Pulmonary artery endothelial cell (primary cell): Measurements from ENCODE around the gene TIAM1. TPM values are rescaled to one million over a fixed set of nuclear protein-coding genes. Genes with fewer than 3 reads are reported as not detected.

Experiments
- DNase-seq: peaks from one replicate; pipeline ENCODE4 v3.0.0-alpha.2; 2011; ENCODE audit warnings: low read depth, low spot score
- total RNA-seq: library from RNA; depleted of rRNA; stranded (reverse); fragments of >200 nt; gene quantifications from 2 replicates; pipeline ENCODE4 v1.2.3, GENCODE V29; 2014

Gene TIAM1
- total RNA-seq, 1 donor from 2014 or later = under 0.01 TPM

DNA sequence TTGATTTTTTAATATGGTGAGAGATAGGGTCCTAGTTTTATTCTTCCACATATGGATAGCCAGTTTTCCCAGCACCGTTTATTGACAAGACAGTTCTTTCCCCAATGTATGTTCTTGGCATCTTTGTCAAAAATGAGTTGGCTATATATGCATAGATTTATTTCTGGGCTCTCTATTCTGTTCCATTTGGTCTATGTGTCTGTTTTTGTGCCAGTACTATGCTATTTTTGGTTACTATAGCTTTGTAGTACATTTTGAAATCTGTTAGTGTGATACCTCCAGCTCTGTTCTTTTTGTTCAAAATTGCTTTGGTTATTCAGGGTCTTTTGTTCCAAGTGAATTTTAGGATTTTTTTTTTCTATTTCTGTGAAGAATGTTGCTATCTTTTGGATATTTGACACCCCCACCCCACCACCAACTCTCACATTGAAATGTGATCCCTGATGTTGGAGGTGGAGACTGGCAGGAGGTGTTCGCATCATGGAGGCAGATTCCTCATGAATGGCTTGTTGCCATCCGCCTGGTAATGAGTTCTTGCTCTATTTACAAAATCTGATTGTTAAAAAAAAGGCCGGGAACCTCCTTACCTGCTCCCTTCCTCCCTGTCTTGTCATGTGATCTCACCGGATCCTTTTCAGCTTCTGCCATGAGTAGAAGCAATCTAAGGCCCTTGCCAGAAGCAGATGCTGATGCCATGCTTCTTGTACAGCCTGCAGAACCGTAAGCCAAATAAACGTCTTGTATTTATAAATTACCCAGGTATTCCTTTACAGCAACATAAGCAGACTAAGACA lies 251.0 kb downstream of the TIAM1 start:
- no peak for DNase-seq

DNA sequence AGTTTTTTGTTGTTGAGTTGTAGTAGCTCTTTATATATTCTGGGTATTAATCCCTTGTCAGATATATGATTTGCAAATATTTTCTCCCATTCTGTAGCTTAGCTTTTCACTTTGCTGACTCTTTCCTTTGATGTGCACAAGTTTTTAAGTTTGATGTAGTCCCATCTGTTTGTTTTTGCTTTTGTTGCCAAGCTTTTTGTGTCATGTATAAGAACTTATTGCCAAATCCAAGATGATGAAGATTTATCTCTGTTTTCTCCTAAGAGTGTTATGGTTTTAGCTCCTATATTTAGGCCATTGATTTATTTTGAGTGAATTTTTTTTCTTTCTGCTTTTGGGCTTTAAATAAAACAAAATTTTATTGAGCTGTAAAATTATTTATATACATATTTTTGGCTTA lies 253.7 kb downstream of the TIAM1 start:
- DNase-seq = no peak

DNA sequence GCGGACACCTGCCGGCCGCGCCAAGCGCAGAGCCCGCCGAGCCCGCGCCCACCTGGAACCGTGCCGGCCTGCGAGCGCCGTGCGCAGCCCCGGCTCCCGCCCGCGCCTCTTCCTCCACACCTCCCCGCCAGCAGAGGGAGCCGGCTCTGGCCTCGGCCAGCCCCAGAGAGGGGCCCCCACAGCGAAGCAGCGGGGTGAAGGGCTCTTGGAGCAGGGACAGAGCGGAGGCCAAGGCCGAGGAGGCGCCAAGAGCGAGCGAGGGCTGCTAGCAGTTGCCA lies 255.6 kb downstream of the TIAM1 start:
- no peak for DNase-seq

DNA sequence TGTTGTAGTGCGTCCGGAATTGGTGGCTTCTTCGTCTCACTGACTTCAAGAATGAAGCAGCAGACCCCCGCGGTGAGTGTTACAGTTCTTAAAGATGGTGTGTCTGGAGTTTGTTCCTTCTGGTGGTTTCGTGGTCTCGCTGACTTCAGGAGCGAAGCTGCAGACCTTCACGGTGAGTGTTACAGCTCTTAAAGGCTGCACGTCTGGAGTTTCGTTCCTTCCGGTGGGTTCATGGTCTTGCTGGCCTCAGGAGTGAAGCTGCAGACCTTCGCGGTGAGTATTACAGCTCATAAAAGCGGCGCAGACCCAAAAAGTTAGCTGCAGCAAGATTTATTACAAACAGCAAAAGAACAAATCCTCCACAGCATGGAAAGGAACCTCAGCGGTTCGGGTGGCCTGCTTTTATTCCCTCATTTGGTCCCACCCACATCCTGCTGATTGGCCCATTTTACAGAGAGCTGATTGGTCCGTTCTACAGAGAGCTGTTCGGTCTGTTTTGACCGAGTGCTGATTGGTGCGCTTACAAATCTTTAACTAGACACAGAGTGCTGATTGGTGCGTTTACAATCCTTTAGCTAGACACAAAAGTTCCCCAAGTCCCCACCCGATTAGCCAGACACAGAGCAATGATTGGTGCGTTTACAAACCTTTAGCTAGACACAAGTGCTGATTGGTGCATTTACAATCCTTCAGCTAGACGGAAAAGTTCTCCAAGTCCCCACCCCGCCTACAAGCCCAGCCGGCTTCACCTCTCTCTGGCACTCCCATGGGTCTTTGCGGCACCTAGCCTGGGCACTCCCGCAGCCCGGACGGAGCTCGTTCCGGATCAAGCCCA lies 256.2 kb downstream of the TIAM1 start:
- no peak for DNase-seq

DNA sequence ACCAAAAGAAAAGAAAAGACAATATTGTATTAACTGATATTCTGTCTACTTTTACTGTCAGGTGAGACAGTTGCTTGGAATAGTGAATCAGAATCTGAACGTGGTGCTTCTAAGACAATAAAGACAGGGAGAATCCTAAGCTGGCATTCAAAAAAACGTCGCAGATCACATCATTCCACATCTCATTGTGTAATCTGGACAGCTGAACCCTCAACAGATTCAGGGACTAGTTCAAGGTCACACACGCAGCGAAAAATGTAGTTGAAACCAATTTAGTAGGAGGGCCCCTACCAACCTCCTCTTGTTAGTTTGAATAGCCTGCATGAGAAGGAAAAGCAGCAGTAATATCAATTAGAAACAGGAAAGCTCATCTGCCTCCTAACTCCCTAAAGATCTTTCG lies 259.4 kb downstream of the TIAM1 start:
- no peak for DNase-seq

DNA sequence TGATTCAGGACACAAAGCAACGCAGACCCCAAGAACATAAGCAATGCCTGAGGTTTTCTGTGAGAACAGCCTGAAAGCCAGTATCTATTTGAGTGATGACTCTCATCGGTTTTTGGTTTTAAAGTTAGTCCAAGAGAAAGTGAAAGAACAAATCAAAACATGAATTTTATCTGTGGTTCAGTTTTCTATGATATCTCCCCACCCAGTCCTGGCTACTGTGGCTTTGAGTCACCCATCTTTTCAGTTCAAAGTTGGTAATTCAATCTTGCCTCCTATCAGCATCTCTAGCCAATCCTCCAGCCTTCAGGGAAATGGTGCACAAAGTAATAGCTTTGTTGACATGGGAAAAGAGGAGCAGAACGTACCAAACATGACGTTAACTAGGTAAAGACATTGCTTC lies 265.3 kb downstream of the TIAM1 start:
- no peak for DNase-seq

DNA sequence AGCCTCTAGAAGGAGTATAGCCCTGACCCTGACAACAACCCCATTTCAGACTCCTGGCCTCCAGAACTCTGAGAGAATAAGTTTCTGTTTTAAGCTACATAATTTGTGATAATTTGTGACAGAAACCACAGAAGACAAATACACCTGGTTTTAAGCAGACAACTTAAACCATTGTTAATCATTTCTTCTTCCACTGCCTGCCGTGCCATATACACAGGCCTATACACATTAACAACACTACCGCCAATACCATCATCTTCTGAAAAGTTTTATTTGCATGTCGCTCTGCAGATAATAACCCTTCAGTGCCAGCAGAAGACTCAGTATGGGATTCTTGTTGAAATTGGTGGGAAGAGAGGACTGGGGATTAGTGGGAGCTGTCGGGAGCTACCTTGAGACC lies 265.8 kb downstream of the TIAM1 start:
- no peak for DNase-seq

DNA sequence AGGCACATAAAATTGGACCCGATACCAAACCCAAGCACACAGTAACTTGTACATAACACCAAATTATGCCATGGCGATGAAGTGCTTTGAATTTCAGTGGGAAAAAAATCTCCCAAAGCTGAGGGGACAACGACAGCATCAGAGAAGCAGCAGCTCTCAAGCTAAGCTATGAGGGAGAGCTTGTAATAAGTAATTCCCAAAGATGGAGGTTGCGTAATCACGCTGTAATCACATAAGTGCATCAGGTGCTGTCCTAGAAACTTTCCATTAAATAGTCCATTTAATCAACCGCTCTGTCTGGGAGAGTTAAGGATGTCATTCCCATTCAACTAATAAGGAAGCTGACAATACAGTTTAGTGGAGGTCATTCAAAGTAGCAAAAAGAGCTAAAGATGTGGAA lies 268.2 kb downstream of the TIAM1 start:
- DNase-seq = no peak

DNA sequence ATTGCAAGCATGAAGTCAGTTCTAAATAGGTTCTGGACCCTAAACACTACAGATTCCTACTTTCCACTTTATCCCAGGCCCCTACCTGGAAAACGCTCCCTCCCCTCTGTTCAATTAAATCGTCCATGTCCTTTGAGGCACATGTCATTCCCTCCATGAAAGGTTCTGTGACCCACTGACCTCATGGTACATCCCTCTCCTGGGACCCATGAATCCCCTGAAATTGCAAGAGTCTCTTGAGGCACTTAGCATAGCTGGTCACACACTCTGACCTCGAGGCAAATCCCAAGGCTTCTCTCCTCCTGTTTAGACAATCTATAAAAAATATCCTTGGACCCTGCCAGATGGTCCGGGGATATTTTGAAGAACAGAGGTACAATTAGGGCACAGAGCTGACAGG lies 271.5 kb downstream of the TIAM1 start:
- no peak for DNase-seq
